ENCODE data around the gene MDGA2.

DNA sequence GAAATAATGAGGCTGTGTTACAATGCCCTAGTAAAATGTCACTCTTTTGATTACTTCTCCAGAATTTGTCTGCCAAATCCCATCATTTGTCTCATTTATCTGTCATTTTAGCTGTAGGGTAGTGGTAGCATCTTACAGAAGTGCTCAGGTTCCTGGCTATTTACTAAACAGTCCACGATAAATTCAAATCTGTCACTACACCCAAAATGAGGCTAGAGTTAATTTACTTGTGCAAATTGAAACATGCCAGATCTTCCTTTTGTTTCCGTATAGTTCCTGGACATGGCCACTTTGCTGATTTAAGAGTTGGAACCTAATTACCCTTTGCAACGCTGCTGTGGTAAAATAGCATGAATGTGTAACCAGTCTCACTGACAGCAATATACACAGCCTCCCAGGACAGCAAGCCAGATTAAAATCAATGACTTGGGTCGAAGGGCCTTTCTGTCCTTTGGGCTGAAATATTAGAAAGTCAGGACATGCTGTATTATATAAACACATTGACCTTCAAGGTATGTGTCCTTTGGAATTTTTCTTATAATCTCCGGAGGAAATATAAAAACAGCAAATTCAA, 485.4 kb downstream of the MDGA2 start:
- TF ChIP-seq POLR2A (IDR thresholded peaks at IDR 0.05) (no peak), CTCF (IDR thresholded peaks at IDR 0.05) (no peak)

All from right lobe of liver (tissue), 4 donors.